WTC11 (cell line): ENCODE data around the gene IRF1. TPM values are rescaled to one million over a fixed set of nuclear protein-coding genes. Genes with fewer than 3 reads are reported as not detected.

Source experiments
- ATAC-seq: fragments of 200-7000 bp; cut with Tn5 transposase; 2 replicates; pipeline ENCODE4 v1.10.0; 2021; ENCODE audit warnings: mild to moderate bottlenecking, moderate library complexity
- CTCF ChIA-PET: fragments of 300-600 bp; sonication (Branson Sonifier 250); formaldehyde crosslinking; loops from one replicate; lab custom pipeline; 2021; ENCODE audit warnings: antibody characterized with exemption; lab: Charles Lee
- POLR2A ChIA-PET: fragments of 350-600 bp; sonication (Branson Sonifier 250); formaldehyde crosslinking; loops from one replicate; lab custom pipeline; 2021; ENCODE audit warnings: antibody characterized with exemption; lab: Charles Lee
- DNase-seq: peaks from one replicate; pipeline ENCODE4 v3.0.0; 2021; ENCODE audit warnings: low spot score
- H3K27ac Mint-ChIP-seq: 2 replicates; pipeline ENCODE4 v1.8.0; 2021; ENCODE audit warnings: mixed read lengths
- H3K27me3 Mint-ChIP-seq: 2 replicates; pipeline ENCODE4 v1.8.0; 2021; ENCODE audit warnings: low read depth, mild to moderate bottlenecking, moderate library complexity, mixed read lengths
- H3K36me3 Mint-ChIP-seq: 2 replicates; pipeline ENCODE4 v1.8.0; 2021; ENCODE audit warnings: mixed read lengths
- H3K4me1 Mint-ChIP-seq: 2 replicates; pipeline ENCODE4 v1.8.0; 2022; ENCODE audit warnings: mixed read lengths
- H3K4me3 Mint-ChIP-seq: 2 replicates; pipeline ENCODE4 v1.8.0; 2021; ENCODE audit warnings: mild to moderate bottlenecking, moderate library complexity, mixed read lengths
- H3K9me3 Mint-ChIP-seq: 2 replicates; pipeline ENCODE4 v1.8.0; 2021; ENCODE audit warnings: mixed read lengths
- ARID4B ChIP-seq: sonication (generic); formaldehyde crosslinking; IDR thresholded peaks from 2 replicates; pipeline ENCODE4 v1.8.0; 2023; ENCODE audit warnings: missing genetic modification reagents, mild to moderate bottlenecking, borderline replicate concordance
- ATF6 ChIP-seq: sonication (generic); formaldehyde crosslinking; IDR thresholded peaks from 2 replicates; pipeline ENCODE4 v1.8.1; 2023; ENCODE audit warnings: mild to moderate bottlenecking, missing genetic modification reagents
- E2F5 ChIP-seq: sonication (generic); formaldehyde crosslinking; IDR thresholded peaks from 2 replicates; pipeline ENCODE4 v1.8.1; 2022; ENCODE audit warnings: mild to moderate bottlenecking, moderate library complexity, missing genetic modification reagents
- EMX1 ChIP-seq: fragments of 250-450 bp; sonication (Bioruptor Pico); IDR thresholded peaks from 2 replicates; pipeline ENCODE4 v1.8.0; 2021; ENCODE audit warnings: mild to moderate bottlenecking
- ESRRA ChIP-seq: sonication (generic); formaldehyde crosslinking; IDR thresholded peaks from 2 replicates; pipeline ENCODE4 v1.8.1; 2022; ENCODE audit warnings: mild to moderate bottlenecking, missing genetic modification reagents, borderline replicate concordance
- ETV6 ChIP-seq: sonication (generic); formaldehyde crosslinking; IDR thresholded peaks from 2 replicates; pipeline ENCODE4 v1.8.1; 2022; ENCODE audit warnings: mild to moderate bottlenecking, missing genetic modification reagents
- MXD4 ChIP-seq: fragments of 250-450 bp; sonication (Bioruptor Pico); IDR thresholded peaks from 2 replicates; pipeline ENCODE4 v1.8.0; 2021; ENCODE audit warnings: mild to moderate bottlenecking, moderate library complexity, borderline replicate concordance
- NFE2L1 ChIP-seq: sonication (generic); formaldehyde crosslinking; IDR thresholded peaks from 2 replicates; pipeline ENCODE4 v1.8.1; 2023; ENCODE audit warnings: missing genetic modification reagents
- PRDM15 ChIP-seq: sonication (generic); formaldehyde crosslinking; IDR thresholded peaks from 2 replicates; pipeline ENCODE4 v1.8.0; 2022; ENCODE audit warnings: missing genetic modification reagents
- USF1 ChIP-seq: sonication (generic); formaldehyde crosslinking; IDR thresholded peaks from 2 replicates; pipeline ENCODE4 v1.8.0; 2022; ENCODE audit warnings: mild to moderate bottlenecking, missing genetic modification reagents
- USF2 ChIP-seq: sonication (generic); formaldehyde crosslinking; IDR thresholded peaks from 2 replicates; pipeline ENCODE4 v1.8.1; 2023; ENCODE audit warnings: mild to moderate bottlenecking, missing genetic modification reagents, moderate library complexity
- ZNF121 ChIP-seq: sonication (generic); formaldehyde crosslinking; IDR thresholded peaks from 2 replicates; pipeline ENCODE4 v1.8.0; 2023; ENCODE audit warnings: missing genetic modification reagents
- ZNF138 ChIP-seq: sonication (generic); formaldehyde crosslinking; conservative IDR thresholded peaks from 2 replicates; pipeline ENCODE4 v1.8.1; 2022; ENCODE audit warnings: mild to moderate bottlenecking, moderate library complexity, missing genetic modification reagents
- ZNF263 ChIP-seq: sonication (generic); formaldehyde crosslinking; IDR thresholded peaks from 2 replicates; pipeline ENCODE4 v1.8.1; 2022; ENCODE audit warnings: low read depth, mild to moderate bottlenecking, moderate library complexity, missing genetic modification reagents
- total RNA-seq: library from RNA; stranded (reverse); gene quantifications from 3 replicates; pipeline ENCODE4 v1.2.3, GENCODE V29; 2021

The IRF1 gene
- total RNA-seq, 1 experiment from 2014 or later, result 8.8 TPM

- TF ChIP-seq USF2 (CRISPR knock-in tag) (no peak), MXD4 (CRISPR knock-in tag) (no peak)
- TF ChIP-seq, all 79 proteins: peak for 0
These were observed 34.1 kb downstream of the IRF1 start (continued) for GRCh38 chr5:132456296-132456986.

GRCh38 chr5:132455614-132456115 is 34.9 kb downstream of the IRF1 start:
- H3K27ac Mint-ChIP-seq, result no peak overlapping the region
- CTCF ChIA-PET, result interaction anchor here (0.9 to 3.4 kb wide), 13 partner anchors 9 to 266 kb away, joined by 3 to 9 read pairs (median 5); partner anchors contain the start of gene IRF1
- TF ChIP-seq USF1 (CRISPR knock-in tag) (no peak), PRDM15 (CRISPR knock-in tag) (no peak), ATF6 (CRISPR knock-in tag) (no peak)
- TF ChIP-seq, all 79 proteins: peak for 0
- ATAC-seq, result peak; percentile 79
- Mint-ChIP-seq H3K4me3 (no peak overlapping the region), H3K9me3 (no peaks in the 10 kb centered on the region), H3K4me1 (peaks cover 43% of the 10 kb centered on the region), H3K27me3 (no peaks in the 10 kb centered on the region), H3K36me3 (no peaks in the 10 kb centered on the region)
- POLR2A ChIA-PET, result interaction anchor here (1.1 to 1.6 kb wide), 2 partner anchors 35 to 40 kb away, joined by 3 to 5 read pairs; partner anchors contain the start of gene IRF1
- no peak for DNase-seq

- H3K36me3 Mint-ChIP-seq, result no peaks in the 10 kb centered on the region
- H3K9me3 Mint-ChIP-seq, result no peaks in the 10 kb centered on the region
- ChIA-PET CTCF (interaction anchor here (1.0 to 3.4 kb wide), 4 partner anchors 10 to 24 kb away, joined by 3 to 9 read pairs (median 4); no protein-coding TSS in a partner anchor), POLR2A (interaction anchor here (1.6 kb wide), 1 partner anchor 42 kb away, joined by 5 read pairs; no protein-coding TSS in a partner anchor)
- no peaks in the 10 kb centered on the region for H3K27me3 Mint-ChIP-seq
- DNase-seq, result no peak
- H3K4me3 Mint-ChIP-seq, result no peak overlapping the region
- no peak overlapping the region for H3K27ac Mint-ChIP-seq
- peaks cover 43% of the 10 kb centered on the region for H3K4me1 Mint-ChIP-seq
- ATAC-seq, result no peak
- TF ChIP-seq ESRRA (CRISPR knock-in tag) (no peak), ZNF121 (CRISPR knock-in tag) (no peak), PRDM15 (CRISPR knock-in tag) (no peak), E2F5 (CRISPR knock-in tag) (no peak), NFE2L1 (CRISPR knock-in tag) (no peak), ETV6 (CRISPR knock-in tag) (no peak), ZNF263 (CRISPR knock-in tag) (no peak), EMX1 (no peak), ZNF138 (CRISPR knock-in tag) (no peak), ARID4B (CRISPR knock-in tag) (no peak)
These were observed 36.2 kb downstream of the IRF1 start for GRCh38 chr5:132454361-132454760.
